ENCODE measurements around the gene MYCBPAP. TPM values are rescaled to one million over a fixed set of nuclear protein-coding genes. Genes with fewer than 3 reads are reported as not detected.

The MYCBPAP gene
- total RNA-seq, 1 donor from 2014 or later: 1.3 TPM

- ATAC-seq: no peak
- H3K27ac ChIP-seq: no peak overlapping the region
- TF ChIP-seq CTCF (IDR thresholded peaks at IDR 0.05): no peak
- peaks cover 63% of the 10 kb centered on the region for H3K27me3 ChIP-seq
- intact Hi-C loops (cut with DNase I): loop anchor here (5.0 kb wide), 2 partner anchors 60 to 130 kb away; no protein-coding TSS in a partner anchor
- peaks cover 30% of the 10 kb centered on the region for H3K4me1 ChIP-seq
- H3K36me3 ChIP-seq: no peaks in the 10 kb centered on the region
- DNase-seq: no peak
- H3K9me3 ChIP-seq: no peaks in the 10 kb centered on the region
- H3K4me3 ChIP-seq: no peak overlapping the region
Observed at GRCh38 chr17:50562242-50563091, 54.2 kb downstream of the MYCBPAP start.

GRCh38 chr17:50563092-50563511 lies 54.9 kb downstream of the MYCBPAP start:
- ATAC-seq: no peak
- Histone ChIP-seq H3K4me3 (no peak overlapping the region), H3K9me3 (no peaks in the 10 kb centered on the region), H3K36me3 (no peaks in the 10 kb centered on the region), H3K27me3 (peaks cover 63% of the 10 kb centered on the region), H3K4me1 (peaks cover 30% of the 10 kb centered on the region), H3K27ac (no peak overlapping the region)
- no peak for TF ChIP-seq CTCF (IDR thresholded peaks at IDR 0.05)
- no peak for DNase-seq
- intact Hi-C loops (cut with DNase I): loop anchor here (5.0 kb wide), 2 partner anchors 59 to 129 kb away; no protein-coding TSS in a partner anchor

- no peaks in the 10 kb centered on the region for H3K9me3 ChIP-seq
- no peak overlapping the region for H3K4me3 ChIP-seq
- peaks cover 45% of the 10 kb centered on the region for H3K27me3 ChIP-seq
- TF ChIP-seq CTCF (IDR thresholded peaks at IDR 0.05): no peak
- H3K4me1 ChIP-seq: peaks cover 15% of the 10 kb centered on the region
- peak; percentile 19 for ATAC-seq
- H3K36me3 ChIP-seq: no peaks in the 10 kb centered on the region
- H3K27ac ChIP-seq: no peak overlapping the region
- intact Hi-C loops (cut with DNase I): loop anchor here (5.0 kb wide), 2 partner anchors 57 to 127 kb away; no protein-coding TSS in a partner anchor
- DNase-seq: no peak
Observed at GRCh38 chr17:50564916-50565315, 56.7 kb downstream of the MYCBPAP start.

DNA sequence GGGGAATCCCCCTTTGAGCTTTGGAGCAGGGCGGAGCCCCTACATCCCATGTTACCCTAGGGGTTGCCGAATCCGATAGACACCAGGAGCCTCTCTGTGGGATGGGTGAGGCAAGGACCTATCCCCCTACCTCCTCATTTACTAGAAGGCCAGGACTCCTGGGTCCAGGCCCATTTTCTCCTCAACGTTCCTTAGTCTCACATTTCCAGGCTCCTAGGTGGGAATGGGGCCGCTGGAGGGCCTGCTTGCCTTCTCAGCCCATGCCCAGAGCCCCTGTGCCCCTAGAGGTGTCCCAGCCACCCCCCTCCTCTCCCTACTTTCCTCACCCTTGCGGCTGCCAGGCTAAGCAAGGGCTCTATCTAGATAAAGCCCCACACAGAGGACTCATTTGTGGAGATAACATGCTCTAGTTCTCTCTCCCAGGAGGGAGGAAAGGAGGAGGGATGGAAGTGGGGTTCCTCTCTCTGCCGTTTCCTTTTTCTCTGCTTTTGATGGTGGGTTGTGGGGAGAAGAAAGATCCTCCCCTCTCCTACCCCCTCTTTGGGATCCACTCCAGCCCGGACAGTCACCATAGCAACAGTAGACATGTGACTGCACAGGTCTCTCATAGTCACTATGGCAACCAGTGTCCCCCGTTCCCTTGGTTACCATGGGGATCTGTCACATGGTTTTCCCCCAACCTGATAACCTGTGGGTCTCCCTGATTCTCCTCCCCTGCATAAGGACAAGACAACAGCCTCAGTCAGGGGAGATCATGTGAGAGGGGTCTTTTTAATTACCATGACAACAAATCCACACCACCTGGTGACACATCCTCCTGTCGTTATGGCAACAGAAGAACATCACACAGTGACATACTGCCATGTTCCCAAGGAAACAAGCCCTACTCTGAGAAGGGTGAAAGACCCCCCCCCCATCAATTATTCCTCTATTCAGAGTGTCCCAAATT lies 57.4 kb downstream of the MYCBPAP start:
- ATAC-seq: no peak
- no peaks in the 10 kb centered on the region for H3K9me3 ChIP-seq
- peaks cover 38% of the 10 kb centered on the region for H3K27me3 ChIP-seq
- no peak overlapping the region for H3K27ac ChIP-seq
- H3K36me3 ChIP-seq: no peaks in the 10 kb centered on the region
- TF ChIP-seq CTCF (IDR thresholded peaks at IDR 0.05): no peak
- no peak overlapping the region for H3K4me3 ChIP-seq
- DNase-seq: no peak
- H3K4me1 ChIP-seq: peaks cover 10% of the 10 kb centered on the region
- intact Hi-C loops (cut with DNase I): no loop called here

DNA sequence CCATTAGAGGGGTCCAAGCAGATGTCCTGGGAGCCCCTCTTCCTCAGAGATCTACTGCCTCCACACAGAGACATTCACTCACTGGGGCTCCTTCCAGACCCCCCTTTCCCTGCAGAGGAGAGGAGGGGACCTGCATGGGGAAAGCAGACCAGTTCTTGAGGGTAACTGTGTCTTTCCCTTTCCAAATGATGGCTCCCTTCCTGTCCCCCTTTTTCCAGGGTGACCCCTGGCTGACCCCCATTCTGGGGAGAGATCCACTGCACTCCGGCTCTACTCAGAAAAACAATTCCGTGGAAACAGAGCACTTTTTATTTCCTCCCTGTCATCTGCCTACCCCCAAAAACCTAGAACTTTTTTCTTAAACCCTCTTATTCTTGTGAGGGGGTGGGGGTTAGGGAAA lies 58.6 kb downstream of the MYCBPAP start:
- Histone ChIP-seq H3K36me3 (no peaks in the 10 kb centered on the region), H3K4me1 (no peaks in the 10 kb centered on the region), H3K9me3 (no peaks in the 10 kb centered on the region), H3K27ac (no peak overlapping the region), H3K4me3 (no peak overlapping the region), H3K27me3 (peaks cover 26% of the 10 kb centered on the region)
- TF ChIP-seq CTCF (IDR thresholded peaks at IDR 0.05): no peak
- no peak for ATAC-seq
- intact Hi-C loops (cut with DNase I): no loop called here
- no peak for DNase-seq

All from upper lobe of right lung (tissue), 1 donor.